Karpas-422 (cell line): ENCODE data around the gene NECAP2. TPM values are rescaled to one million over a fixed set of nuclear protein-coding genes. Genes with fewer than 3 reads are reported as not detected.
A peak's percentile ranks its signal among the peaks of the same experiment; 100 is the strongest.
"Not testable (repeated sequence)": the region's sequence is repeated elsewhere in the genome, so short reads cannot be mapped to it uniquely, and the experiment has no call there.

Source experiments
- DNase-seq: peaks from one replicate; pipeline ENCODE4 v3.0.0-alpha.2; 2015
- H2AFZ ChIP-seq: fragments of 200-600 bp; sonication (generic); 2 replicates; pipeline ENCODE4 v1.6.1; 2014; ENCODE audit warnings: antibody characterized with exemption, low read length, mixed read lengths
- H3K27ac ChIP-seq: fragments of 200-600 bp; sonication (generic); 2 replicates; pipeline ENCODE4 v1.5.1; 2014; ENCODE audit warnings: mild to moderate bottlenecking, low read length, moderate library complexity
- H3K27me3 ChIP-seq: fragments of 200-600 bp; sonication (generic); 2 replicates; pipeline ENCODE4 v1.6.1; 2014; ENCODE audit warnings: low read length, mixed read lengths
- H3K36me3 ChIP-seq: fragments of 200-600 bp; sonication (generic); 2 replicates; pipeline ENCODE4 v1.6.1; 2014; ENCODE audit warnings: low read length, mixed read lengths; ENCODE audit not compliant: insufficient read depth
- H3K4me1 ChIP-seq: fragments of 200-600 bp; sonication (generic); 2 replicates; pipeline ENCODE4 v1.6.1; 2014; ENCODE audit warnings: mild to moderate bottlenecking, low read length, mixed read lengths
- H3K4me2 ChIP-seq: fragments of 200-600 bp; sonication (generic); 2 replicates; pipeline ENCODE4 v1.6.1; 2014; ENCODE audit warnings: low read length, low read depth, mild to moderate bottlenecking; ENCODE audit not compliant: poor library complexity, severe bottlenecking
- H3K4me3 ChIP-seq: fragments of 200-600 bp; sonication (generic); 2 replicates; pipeline ENCODE4 v1.5.1; 2014; ENCODE audit warnings: mild to moderate bottlenecking, antibody characterized with exemption, low read length, mixed read lengths
- H3K79me2 ChIP-seq: fragments of 200-600 bp; sonication (generic); 2 replicates; pipeline ENCODE4 v1.6.1; 2014; ENCODE audit warnings: mild to moderate bottlenecking, low read length, mixed read lengths
- H3K9ac ChIP-seq: fragments of 200-600 bp; sonication (generic); 2 replicates; pipeline ENCODE4 v1.6.0; 2014; ENCODE audit warnings: low read length
- H3K9me2 ChIP-seq: fragments of 200-600 bp; sonication (generic), shearing (Covaris generic); replicated peaks from 2 replicates; pipeline ENCODE4 v1.6.0; 2014; ENCODE audit warnings: mild to moderate bottlenecking, low read length, moderate library complexity; ENCODE audit not compliant: insufficient read depth
- H3K9me3 ChIP-seq: fragments of 300-700, 200-600 bp; sonication (generic); 2 replicates; pipeline ENCODE4 v1.6.1; 2014; ENCODE audit warnings: low read length, mixed read lengths
- H4K20me1 ChIP-seq: fragments of 200-600 bp; sonication (generic); 2 replicates; pipeline ENCODE4 v1.6.1; 2014; ENCODE audit warnings: mild to moderate bottlenecking, antibody characterized with exemption, low read length, low read depth; ENCODE audit not compliant: insufficient read depth
- total RNA-seq: library from RNA; depleted of rRNA; stranded (reverse); fragments of >200 nt; shearing (Covaris generic); gene quantifications from 2 replicates; pipeline ENCODE4 v1.2.3, GENCODE V29; 2014; ENCODE audit warnings: low replicate concordance

NECAP2 gene
- total RNA-seq, 1 experiment from 2014 or later = 54.9 TPM

- not testable (repeated sequence) for H3K27me3 ChIP-seq, DNase-seq, H3K27ac ChIP-seq, H2AFZ ChIP-seq, H3K9ac ChIP-seq, H4K20me1 ChIP-seq, H3K4me3 ChIP-seq, H3K79me2 ChIP-seq, H3K9me2 ChIP-seq, H3K9me3 ChIP-seq, H3K36me3 ChIP-seq, H3K4me2 ChIP-seq, H3K4me1 ChIP-seq
Measured at GRCh38 chr1:16487011-16487410, 46.5 kb downstream of the NECAP2 start.

GRCh38 chr1:16489195-16489880 lies 48.8 kb downstream of the NECAP2 start:
- not testable (repeated sequence) for H2AFZ ChIP-seq, DNase-seq, H3K79me2 ChIP-seq, H3K4me3 ChIP-seq, H4K20me1 ChIP-seq, H3K36me3 ChIP-seq, H3K27me3 ChIP-seq, H3K9ac ChIP-seq, H3K4me1 ChIP-seq, H3K9me3 ChIP-seq, H3K9me2 ChIP-seq, H3K4me2 ChIP-seq, H3K27ac ChIP-seq

GRCh38 chr1:16491056-16491675 lies 50.6 kb downstream of the NECAP2 start:
- H3K4me3 ChIP-seq = no peak overlapping the region
- H3K9me3 ChIP-seq = no peaks in the 10 kb centered on the region
- H3K27ac ChIP-seq = no peak overlapping the region
- DNase-seq = no peak
- no peaks in the 10 kb centered on the region for H3K4me1 ChIP-seq
- H3K79me2 ChIP-seq = no peaks in the 10 kb centered on the region
- no peaks in the 10 kb centered on the region for H4K20me1 ChIP-seq
- H3K27me3 ChIP-seq = no peaks in the 10 kb centered on the region
- H2AFZ ChIP-seq = no peak overlapping the region
- no peak overlapping the region for H3K4me2 ChIP-seq
- H3K9me2 ChIP-seq = no peaks in the 10 kb centered on the region
- no peak overlapping the region for H3K9ac ChIP-seq
- H3K36me3 ChIP-seq = no peaks in the 10 kb centered on the region

- H3K27me3 ChIP-seq, H3K4me2 ChIP-seq, H3K27ac ChIP-seq, H3K9me2 ChIP-seq, H4K20me1 ChIP-seq, H3K36me3 ChIP-seq, H3K9me3 ChIP-seq, H3K4me1 ChIP-seq, H3K79me2 ChIP-seq, DNase-seq, H3K4me3 ChIP-seq, H2AFZ ChIP-seq, H3K9ac ChIP-seq: not testable (repeated sequence)
Measured at GRCh38 chr1:16492937-16493336, 52.4 kb downstream of the NECAP2 start.

GRCh38 chr1:16493731-16494130 lies 53.2 kb downstream of the NECAP2 start:
- not testable (repeated sequence) for DNase-seq, H3K36me3 ChIP-seq, H4K20me1 ChIP-seq, H3K4me1 ChIP-seq, H3K4me3 ChIP-seq, H3K9me2 ChIP-seq, H3K27ac ChIP-seq, H3K27me3 ChIP-seq, H3K79me2 ChIP-seq, H3K9ac ChIP-seq, H3K9me3 ChIP-seq, H3K4me2 ChIP-seq, H2AFZ ChIP-seq

- H3K4me1 ChIP-seq = peaks cover 11% of the 10 kb centered on the region
- not testable (repeated sequence) for H3K79me2 ChIP-seq, H3K9me2 ChIP-seq, H3K27me3 ChIP-seq, H2AFZ ChIP-seq, H3K36me3 ChIP-seq, H4K20me1 ChIP-seq, H3K4me2 ChIP-seq, H3K9me3 ChIP-seq, H3K9ac ChIP-seq, H3K4me3 ChIP-seq, H3K27ac ChIP-seq
- DNase-seq = peak; percentile 53
Measured at GRCh38 chr1:16497474-16497904, 57.0 kb downstream of the NECAP2 start.

GRCh38 chr1:16498047-16498446 lies 57.5 kb downstream of the NECAP2 start:
- Histone ChIP-seq H3K4me2 (peak overlapping the region; percentile 99), H3K4me3 (peak overlapping the region; percentile 89), H3K9ac (peak overlapping the region; percentile 80; the same call in 1 of the 2 replicates), H3K4me1 (peaks cover 11% of the 10 kb centered on the region)
- not testable (repeated sequence) for H3K36me3 ChIP-seq, H3K9me2 ChIP-seq, H3K79me2 ChIP-seq, H3K9me3 ChIP-seq, H2AFZ ChIP-seq, H3K27me3 ChIP-seq, H4K20me1 ChIP-seq, H3K27ac ChIP-seq, DNase-seq

GRCh38 chr1:16498573-16499413 lies 58.3 kb downstream of the NECAP2 start:
- peak overlapping the region; percentile 78; the same call in 1 of the 2 replicates for H2AFZ ChIP-seq
- H3K36me3 ChIP-seq = no peaks in the 10 kb centered on the region
- no peaks in the 10 kb centered on the region for H3K9me3 ChIP-seq
- no peak overlapping the region for H3K27ac ChIP-seq
- H3K9ac ChIP-seq = peak overlapping the region; percentile 80
- no peaks in the 10 kb centered on the region for H3K9me2 ChIP-seq
- peak; percentile 94 for DNase-seq
- H3K4me3 ChIP-seq = peak overlapping the region; percentile 89
- H4K20me1 ChIP-seq = no peaks in the 10 kb centered on the region
- H3K4me2 ChIP-seq = peak overlapping the region; percentile 99
- no peaks in the 10 kb centered on the region for H3K27me3 ChIP-seq
- H3K79me2 ChIP-seq = no peaks in the 10 kb centered on the region
- H3K4me1 ChIP-seq = peaks cover 11% of the 10 kb centered on the region
